ENCODE results near the gene USP31. TPM values are rescaled to one million over a fixed set of nuclear protein-coding genes. Genes with fewer than 3 reads are reported as not detected.
A peak's percentile ranks its signal among the peaks of the same experiment; 100 is the strongest.
"Not testable (repeated sequence)": the region's sequence is repeated elsewhere in the genome, so short reads cannot be mapped to it uniquely, and the experiment has no call there.

The USP31 gene
- total RNA-seq, 1 donor from 2014 or later, result 25.3 TPM

DNA sequence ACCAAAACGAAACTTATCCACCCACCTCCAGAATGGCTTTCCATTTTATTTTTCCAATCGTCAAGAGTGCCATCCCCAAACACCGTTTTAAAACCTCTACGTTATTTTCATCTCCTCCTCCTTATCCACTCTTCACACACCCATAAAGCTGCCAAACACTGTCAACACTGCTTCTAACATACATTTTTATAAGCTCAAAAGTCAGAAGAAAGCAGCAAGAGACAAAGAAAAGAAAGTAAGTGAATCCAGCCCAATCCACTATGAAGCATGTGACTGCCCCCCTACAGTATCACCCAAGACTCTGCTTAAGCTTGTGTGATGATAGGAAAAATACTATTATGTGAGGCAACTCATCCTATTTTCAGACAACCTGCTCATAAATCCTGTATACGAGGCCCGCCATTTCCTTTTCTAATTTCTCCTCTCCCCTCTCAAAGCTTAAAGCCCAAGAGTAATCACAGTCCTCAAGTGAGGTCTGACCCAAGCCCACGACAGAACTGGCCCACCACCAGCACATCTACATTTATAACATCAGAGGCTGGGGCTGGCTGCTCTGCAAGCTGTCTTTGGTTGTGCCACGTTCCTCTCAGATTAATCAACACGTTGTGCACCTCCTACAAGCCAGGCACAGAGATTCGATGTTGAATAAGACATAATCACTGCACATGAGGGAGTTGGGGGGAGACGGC lies 16.3 kb downstream of the USP31 start:
- no peak for DNase-seq

DNA sequence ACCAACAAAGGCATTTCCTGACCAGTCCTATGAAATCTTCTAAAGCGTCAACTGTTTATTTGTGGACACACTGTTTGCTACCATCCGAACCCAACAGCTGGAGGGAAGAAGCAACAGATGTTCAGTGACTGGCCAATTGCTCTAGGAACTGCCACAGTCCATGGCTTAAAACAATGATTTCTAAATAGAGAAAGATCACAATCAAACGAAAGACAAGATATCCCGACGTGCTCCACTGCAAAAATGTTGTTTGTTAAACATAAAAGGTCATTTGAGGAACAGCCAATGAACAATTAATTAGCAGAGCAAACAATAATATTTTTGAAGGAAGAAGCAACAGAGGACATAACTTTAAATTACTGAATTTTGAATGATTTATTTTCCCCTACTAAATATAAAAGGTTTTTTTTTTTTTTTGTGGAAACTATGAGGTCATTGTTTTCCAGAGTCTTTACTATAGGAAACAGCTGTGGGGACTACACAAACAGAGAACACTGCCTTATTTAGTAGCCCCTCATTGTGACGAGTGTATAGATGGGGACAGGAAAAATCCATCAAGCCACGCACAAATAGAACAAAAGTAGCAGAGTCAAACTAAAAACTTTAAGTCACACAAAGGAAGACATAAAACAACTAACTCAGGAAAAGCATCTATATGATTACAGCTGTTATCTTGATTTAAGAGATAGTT lies 17.2 kb downstream of the USP31 start:
- DNase-seq, result peak; percentile 77

DNA sequence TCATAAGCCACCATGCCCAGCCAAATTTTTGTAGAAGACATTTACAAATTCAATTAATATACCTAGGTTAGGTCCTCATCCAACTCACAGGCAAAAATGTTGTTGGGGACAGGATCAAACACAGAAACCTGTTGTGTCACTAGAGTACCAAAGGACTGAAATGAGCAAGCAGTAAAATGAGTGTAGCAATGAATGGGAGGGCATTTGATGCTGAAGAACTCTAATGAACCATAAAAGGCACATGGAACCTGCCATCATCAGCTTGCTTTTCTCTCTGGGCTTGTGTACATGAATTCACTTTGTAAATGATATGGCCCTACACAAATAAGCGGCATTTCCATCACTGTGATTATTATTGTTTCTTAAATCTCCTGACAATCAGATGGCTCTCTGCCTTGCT lies 17.8 kb downstream of the USP31 start:
- DNase-seq, result no peak

DNA sequence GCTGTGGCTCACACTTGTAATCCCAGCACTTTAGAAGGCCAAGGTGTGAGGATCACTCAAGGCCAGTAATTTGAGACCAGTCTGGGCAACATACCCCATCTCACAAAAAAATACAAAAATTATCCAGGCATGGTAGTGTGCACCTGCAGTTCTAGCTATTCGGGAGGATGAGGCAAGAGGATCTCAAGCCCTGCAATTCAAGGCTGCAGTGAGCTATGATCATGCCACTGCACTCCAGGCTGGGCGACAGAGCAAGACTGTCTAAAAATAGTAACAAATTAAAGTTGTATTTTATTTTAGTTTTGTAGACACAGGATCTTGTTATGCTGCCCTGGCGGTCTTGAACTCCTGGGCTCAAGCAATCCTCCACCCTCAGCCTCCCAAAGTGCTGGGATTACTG lies 18.2 kb downstream of the USP31 start:
- DNase-seq, result no peak

DNA sequence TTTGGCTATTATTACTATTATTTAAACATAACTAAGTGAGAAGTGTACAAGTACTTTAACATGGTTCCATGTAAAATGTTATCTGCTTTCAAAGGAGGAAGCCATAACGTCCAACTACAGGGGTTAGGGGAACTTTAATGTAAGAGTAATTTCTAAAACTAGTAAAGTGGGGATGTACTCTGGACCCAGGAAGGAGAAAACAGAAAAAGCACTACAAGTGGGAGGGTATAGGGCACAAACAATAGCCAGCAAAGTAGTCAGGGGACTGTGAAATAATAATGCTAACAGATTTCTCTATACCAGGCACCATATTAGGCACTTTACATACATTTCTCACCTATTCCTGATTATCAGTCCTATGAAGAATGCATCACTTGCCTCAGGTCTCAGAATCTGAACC lies 19.6 kb downstream of the USP31 start:
- no peak for DNase-seq

DNA sequence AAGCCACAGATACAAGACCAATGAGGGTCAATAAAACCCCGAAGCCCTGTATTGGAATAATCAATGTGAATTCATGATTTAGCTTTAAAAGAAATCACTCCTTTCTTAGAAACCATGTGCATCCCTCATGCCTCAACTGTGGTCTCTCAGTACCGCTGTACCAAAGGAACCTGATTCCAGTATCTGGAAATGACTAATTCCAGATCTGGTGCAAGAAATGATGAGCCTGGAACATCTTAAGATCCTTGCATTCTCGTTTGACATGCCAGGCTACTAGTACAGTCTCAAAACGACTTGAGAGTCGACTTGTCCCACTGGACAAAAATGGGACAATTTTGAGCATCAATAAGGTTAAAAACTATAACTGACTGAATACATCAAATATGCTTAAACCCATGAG lies 21.2 kb downstream of the USP31 start:
- DNase-seq, result no peak

DNA sequence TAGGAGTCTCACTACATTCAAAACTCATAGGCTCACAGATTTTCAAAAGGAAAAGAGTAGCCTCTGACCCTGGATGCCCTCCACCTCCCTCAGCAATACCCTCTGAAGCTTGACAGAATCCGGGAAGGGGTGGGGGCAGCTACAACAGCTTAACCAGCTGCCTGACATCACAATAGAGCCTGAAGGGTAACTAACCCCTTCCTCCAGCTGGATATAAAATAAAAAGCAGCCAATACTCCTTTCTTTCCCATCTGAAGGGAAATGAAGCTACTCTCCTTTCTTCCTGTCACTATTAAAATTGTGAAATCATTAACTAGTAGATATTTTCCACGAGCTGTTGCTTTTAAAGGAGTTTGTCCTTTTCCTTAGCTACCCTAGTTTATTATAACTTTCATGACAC lies 24.0 kb downstream of the USP31 start:
- DNase-seq, result no peak

DNA sequence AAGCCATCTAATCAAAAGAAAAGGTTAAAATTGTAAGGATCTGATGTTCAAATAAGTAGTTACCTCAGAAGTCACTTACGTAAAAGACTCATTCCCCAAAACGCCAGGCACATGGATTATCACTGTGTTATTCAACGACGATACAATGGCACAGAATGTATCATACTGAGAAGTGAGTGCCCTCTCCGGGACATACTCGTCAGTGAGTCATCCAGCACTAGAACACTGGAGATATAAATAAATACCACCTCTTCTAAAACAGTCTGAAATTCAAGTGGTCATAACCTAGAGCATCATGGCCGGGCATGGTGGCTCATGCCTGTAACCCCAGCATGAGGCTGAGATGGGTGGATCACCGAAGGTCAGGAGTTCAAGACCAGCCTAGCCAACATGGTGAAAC lies 24.9 kb downstream of the USP31 start:
- no peak for DNase-seq

DNA sequence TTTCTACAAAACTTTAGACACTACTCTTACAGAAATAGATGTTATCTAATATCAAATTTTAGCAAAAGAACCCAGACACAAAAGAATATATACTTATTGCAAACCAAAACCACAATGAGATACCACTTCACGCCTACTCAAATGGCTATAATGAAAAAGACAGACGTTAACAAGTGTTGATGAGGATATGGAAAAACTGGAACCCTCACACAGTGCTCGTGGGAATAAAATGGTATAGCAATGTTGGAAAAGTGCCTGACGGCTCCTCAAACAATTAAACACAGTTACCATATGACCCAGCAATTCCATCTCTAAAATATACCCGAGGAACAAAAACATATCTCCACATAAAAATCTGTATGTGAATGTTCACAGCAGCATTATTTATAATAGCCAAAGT lies 27.1 kb downstream of the USP31 start:
- DNase-seq, result no peak

DNA sequence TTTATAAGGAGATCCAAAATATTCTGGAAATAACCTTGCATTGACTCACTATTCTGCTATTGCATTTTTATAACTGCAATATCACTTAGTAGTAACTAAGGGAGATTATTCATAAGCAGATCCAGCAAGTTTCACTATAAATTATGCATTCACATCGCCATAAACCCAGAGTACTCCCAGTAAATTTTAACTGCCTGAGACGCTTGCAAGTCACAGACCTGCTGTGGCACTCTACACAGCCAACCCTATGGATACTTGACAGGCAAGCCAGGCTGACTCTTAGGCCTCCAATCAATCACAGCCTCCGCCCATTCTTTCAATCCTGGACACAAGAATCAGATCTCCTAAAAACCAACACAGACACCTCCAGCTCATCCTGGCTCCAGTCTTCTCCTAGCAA lies 28.2 kb downstream of the USP31 start:
- DNase-seq, result no peak

DNA sequence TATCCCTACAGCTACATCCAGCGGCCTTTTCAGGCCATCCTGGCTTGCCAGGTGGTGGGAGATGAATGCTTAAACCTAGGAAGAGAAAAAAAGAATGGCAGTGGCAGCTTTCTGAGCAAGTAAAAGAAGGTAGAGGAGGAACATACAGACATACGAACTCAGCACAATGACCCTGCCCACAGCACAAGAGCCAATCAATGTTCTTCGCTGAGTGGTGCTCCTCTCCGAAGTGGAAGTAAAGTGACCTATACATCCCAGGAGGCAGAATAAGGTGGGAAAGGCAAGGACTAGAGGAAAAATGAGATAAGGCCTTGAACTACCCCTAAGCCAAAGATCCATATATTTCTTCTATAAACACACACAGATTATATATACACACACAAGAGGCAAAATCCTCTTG lies 28.7 kb downstream of the USP31 start:
- DNase-seq, result no peak

DNA sequence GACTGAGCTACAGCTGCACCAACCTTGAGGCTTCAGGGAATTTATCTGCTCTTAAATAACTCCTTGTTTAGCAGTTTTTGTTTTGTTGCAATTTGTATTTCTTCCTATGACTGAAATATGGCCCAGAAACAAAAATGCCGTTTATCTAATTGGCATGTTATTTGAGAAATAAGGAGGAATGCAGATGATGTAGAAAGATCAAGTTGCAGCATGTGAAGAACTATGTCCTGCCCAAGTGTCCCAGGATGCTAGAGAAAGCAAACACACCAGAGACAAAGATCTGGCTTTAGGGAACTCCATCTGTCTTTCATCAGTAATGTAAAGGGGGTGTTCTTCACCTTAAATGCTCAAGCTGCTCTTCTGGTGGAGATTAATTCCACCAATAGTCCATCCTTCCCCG lies 29.7 kb downstream of the USP31 start:
- peak; percentile 50 for DNase-seq

DNA sequence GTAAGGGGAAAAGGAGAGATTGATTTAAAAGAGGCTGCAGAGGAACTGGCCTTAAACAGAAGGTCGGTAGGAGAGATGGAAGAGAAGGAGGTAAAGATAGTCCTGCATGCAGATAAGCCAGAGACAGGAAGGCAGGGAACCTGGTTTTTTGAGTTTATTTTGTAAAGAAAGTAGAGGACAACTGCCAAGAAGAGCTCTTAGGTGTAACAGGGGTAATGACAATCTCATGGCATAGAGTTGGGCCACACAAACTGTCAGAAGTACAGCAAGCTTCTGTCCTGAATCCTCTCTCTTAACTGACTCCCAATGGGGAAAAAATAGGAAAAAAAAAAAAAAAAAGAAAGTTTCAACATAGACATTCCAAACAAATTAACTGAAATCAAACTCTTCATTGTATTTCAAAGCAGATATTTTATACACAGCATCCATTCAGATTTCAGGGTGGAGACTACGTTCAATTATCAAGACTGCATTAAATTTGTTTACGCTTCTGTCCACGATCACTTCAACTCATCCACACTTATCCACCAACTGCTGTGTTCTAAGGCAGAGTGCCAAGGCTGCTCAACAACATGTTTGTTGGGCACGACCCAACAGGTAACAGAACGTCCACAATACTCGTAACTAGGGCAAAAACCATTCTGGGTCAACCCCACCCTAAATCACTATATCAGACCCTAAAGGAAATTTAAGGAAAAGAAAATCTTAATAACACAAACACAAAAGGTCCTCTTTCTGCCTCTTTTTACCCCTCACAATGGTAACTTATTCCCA lies 34.9 kb downstream of the USP31 start:
- DNase-seq, result peak; percentile 45

DNA sequence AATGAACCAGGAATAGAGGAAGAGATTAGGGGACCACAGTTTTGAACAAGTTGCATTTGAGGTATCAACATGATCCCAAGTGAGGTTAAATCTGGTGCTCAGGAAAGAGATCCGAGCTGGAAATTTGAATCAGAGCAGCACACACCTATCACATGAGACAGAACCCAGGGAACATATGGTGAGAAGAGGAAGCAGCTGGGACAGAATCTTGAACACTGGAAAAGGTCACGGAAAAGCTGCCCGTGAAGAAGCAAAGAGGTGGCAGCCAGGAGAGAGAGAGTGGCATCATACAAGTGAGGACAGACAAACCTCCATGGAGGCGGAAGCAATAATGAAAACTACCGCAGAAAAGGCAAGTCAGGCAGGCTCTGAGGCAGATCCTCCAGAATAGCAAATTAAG lies 36.1 kb downstream of the USP31 start:
- DNase-seq, result no peak

DNA sequence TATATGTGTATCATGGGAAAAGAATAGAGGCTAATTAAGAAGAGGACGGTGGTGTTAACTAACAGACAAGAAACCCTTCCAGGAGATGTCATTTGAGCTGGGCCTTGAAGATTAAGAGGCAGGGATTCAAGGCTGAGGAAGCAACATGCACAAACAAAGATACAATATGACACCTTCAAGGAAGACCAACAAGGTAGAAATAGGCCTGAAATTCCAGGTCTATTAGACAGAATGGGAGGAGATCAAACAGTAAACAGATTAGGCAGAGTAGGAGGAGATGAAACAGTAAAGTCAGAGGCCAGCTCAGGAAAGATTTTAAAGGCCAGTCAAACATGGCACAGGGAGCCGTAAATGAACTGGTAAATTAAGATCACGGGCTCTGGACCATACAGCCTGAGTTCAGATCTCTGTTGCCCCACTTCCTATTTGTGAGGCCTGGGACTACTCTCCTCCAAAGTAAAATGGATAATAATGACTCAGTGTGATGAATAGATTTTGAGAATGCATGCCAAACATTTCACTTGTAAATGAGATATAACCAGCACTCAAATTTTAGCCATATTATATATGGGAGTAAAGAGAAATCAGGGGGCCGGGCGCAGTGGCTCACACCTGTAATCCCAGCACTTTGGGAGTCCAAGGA lies 38.9 kb downstream of the USP31 start:
- no peak for DNase-seq

DNA sequence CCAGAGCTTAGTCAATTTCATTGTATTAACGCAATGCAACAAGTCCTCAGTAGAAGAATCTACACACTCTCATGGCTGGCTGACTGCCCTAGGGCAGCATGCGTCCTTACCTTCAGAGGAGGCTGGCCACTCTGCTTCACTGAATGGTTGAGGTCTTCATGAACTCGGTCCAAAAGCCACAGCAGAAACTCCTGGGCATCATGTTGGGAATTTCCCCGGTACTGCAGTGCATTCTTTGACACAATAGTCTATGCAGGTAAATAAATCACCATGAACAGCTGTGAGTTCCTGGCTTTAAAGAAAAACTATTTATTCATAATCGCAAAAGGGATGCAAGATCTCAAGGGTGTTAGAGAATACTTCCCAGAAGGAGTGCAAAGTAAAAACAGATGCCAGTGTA lies 41.3 kb downstream of the USP31 start:
- no peak for DNase-seq

DNA sequence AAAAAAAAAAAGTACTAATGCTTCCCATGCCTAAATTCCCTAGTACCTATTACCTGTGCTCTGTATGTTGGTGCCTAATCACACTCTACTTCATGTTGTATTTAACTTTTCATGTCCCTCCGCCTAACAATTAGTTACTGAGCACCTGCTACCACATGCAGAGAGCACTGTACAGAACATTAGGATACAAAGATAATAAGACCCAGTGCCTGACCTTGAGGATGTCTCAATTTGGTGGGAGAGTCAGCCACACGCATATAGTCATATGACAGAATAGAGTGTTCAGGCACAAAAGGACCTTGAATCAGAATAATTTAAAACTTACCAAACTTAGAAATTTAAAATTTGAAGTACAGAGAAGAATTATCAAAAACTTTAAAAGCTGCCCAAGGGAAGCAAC lies 42.1 kb downstream of the USP31 start:
- DNase-seq, result no peak

DNA sequence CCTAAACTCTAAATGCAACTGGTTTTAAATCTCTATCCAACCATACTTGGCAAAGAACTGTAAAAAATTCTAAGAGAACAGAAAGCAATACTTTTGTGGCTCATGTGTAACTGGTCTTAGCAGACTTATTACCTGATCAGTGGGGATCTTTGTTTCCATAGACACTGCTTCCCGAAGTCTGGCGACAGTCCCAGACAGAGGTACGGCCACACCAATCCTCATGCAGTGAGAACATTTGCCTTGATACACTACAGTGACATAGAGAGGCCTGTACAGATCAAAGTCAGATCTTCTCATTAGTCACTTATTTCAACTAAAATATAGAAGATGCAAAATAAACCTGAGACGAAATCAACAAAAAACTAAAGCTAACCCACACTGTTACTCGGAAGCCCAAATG lies 43.9 kb downstream of the USP31 start:
- DNase-seq, result no peak

DNA sequence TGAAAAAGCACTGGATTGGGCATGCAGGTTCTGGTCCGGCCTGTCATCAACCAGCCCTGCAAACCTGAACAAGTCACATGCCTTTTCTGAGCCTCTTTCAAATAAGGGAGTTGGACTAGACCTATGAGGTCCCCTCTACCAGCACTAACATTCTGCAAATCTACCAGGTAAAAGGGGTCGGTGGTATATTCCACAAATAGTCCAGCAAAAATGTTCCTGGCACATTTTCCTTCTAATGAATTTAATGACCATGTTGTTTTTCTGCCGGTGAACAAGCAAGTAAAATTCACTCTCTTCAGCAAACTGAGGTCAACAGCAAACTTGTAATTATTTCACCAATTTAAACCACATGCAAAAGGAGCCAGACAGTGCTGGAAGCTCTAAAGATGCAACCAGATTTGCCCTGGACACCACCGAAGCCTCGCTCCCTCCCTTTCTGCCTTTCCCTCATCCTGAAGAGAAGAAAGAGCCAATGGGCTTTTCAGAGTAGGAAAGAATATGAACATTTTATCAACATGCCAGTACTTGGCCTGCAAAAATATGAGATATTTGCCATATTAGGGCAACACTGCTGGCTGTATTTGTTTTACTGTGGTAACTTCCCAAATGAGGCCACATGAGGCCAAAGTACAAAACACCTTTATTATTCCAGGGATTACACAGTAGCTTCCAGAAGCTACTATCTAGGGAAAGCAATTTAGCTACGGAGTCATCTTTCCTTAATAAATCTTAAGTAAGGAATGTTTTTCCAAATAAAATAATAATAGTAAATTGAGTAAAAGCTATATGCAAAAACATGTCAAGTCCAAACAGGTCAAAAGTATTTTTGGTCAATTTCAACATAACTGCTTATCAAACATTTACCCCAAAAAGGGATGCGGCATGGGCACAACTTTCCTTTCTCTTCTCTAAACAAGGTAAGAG lies 45.0 kb downstream of the USP31 start:
- no peak for DNase-seq

DNA sequence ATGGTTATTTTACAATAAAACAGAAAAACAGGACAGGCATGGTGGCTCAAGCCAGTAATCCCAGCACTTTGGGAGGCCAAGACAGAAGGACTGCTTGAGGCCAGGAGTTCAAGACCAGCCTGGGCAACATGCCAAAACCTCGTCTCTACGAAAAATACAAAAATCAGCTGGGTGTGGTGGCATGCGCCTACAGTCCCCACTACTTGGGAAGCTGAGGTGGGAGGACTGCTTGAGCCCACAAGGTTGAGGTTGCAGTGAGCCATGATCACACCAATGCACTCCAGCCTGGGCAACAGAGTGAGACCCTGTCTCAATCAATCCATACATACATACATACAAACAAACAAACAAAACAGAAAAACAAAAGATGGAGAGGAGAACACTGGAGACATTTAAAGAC lies 45.6 kb downstream of the USP31 start:
- no peak for DNase-seq

DNA sequence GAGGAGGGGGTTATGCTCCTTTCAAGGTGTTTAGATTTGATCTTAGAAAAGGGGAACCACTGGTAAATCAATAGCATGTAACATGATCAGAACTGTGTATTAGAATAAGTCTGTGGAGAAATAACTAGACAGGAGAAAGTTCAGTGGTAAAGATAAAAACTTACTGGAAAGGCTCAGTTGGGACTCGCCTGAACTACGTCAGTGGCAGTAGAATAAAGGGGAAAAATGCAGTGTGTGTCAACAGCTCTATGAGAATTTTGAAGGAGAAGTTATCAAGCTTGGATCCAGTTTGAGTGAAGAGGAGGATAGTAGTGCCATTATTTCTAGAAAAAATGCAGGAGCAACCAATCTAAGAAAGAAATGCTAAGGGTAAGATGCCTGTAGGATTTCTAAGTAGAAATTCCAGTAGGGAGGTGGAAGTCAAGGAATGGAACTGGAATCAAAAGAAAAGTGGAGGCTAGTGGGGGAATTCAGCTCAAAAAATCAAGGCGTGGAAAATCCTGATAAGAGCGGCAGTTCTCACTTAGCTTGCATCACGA lies 48.2 kb downstream of the USP31 start:
- DNase-seq, result no peak

DNA sequence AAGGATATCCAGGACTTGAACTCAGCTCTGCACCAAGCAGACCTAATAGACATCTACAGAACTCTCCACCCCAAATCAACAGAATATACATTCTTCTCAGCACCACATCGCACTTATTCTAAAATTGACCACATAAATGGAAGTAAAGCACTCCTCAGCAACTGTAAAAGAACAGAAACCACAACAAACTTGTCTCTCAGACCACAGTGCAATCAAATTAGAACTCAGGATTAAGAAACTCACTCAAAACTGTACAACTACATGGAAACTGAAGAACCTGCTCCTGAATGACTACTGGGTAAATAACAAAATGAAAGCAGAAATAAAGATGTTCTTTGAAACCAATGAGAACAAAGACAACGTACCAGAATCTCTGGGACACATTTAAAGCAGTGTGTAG lies 52.8 kb downstream of the USP31 start:
- not testable (repeated sequence) for DNase-seq

Measured in tongue (tissue), 2 donors.